OCI-LY1 (cell line): ENCODE results near the gene GATD1.

Source experiments
- H2AFZ ChIP-seq: fragments of 200-600 bp; sonication (generic), shearing (Covaris generic); 2 replicates; pipeline ENCODE4 v1.6.0; 2014; ENCODE audit warnings: antibody characterized with exemption, mild to moderate bottlenecking, low read length
- H3F3A ChIP-seq: fragments of 200-600 bp; sonication (generic), shearing (Covaris generic); 2 replicates; pipeline ENCODE4 v1.6.0; 2014; ENCODE audit warnings: mild to moderate bottlenecking, antibody characterized with exemption, low read length, moderate library complexity; ENCODE audit not compliant: insufficient read depth
- H3K27ac ChIP-seq: fragments of 200-600 bp; sonication (generic); 2 replicates; pipeline ENCODE4 v1.5.1; 2014; ENCODE audit warnings: low read length, mixed run types, mild to moderate bottlenecking, low read depth; ENCODE audit not compliant: poor library complexity, severe bottlenecking
- H3K27me3 ChIP-seq: fragments of 200-600 bp; sonication (generic); 2 replicates; pipeline ENCODE4 v1.6.0; 2014; ENCODE audit warnings: antibody characterized with exemption, mild to moderate bottlenecking, low read length, moderate library complexity; ENCODE audit not compliant: insufficient read depth
- H3K36me3 ChIP-seq: fragments of 200-600 bp; sonication (generic); 2 replicates; pipeline ENCODE4 v1.6.1; 2014; ENCODE audit warnings: mild to moderate bottlenecking, antibody characterized with exemption, low read length, moderate library complexity, mixed read lengths; ENCODE audit not compliant: insufficient read depth
- H3K4me1 ChIP-seq: fragments of 200-600 bp; sonication (generic); 2 replicates; pipeline ENCODE4 v1.5.1; 2014; ENCODE audit warnings: mild to moderate bottlenecking, low read length, moderate library complexity; ENCODE audit not compliant: insufficient read depth, severe bottlenecking
- H3K4me2 ChIP-seq: fragments of 200-600 bp; sonication (generic), shearing (Covaris generic); 2 replicates; pipeline ENCODE4 v1.6.1; 2014; ENCODE audit warnings: low read length
- H3K4me3 ChIP-seq: fragments of 200-600 bp; sonication (generic); 2 replicates; pipeline ENCODE4 v1.5.1; 2014; ENCODE audit warnings: low read length, low read depth, mild to moderate bottlenecking, mixed read lengths; ENCODE audit not compliant: poor library complexity, severe bottlenecking
- H3K79me2 ChIP-seq: fragments of 200-600 bp; shearing (Covaris generic); 2 replicates; pipeline ENCODE4 v1.6.1; 2016; ENCODE audit warnings: mixed run types, low read length, mixed read lengths; ENCODE audit not compliant: insufficient read depth
- H3K9ac ChIP-seq: fragments of 200-600 bp; sonication (generic), shearing (Covaris generic); 2 replicates; pipeline ENCODE4 v1.6.1; 2014; ENCODE audit warnings: mild to moderate bottlenecking, low read length, mixed read lengths
- H3K9me2 ChIP-seq: fragments of 200-600 bp; sonication (generic), shearing (Covaris generic); 2 replicates; pipeline ENCODE4 v1.6.1; 2014; ENCODE audit warnings: low read depth, mild to moderate bottlenecking, low read length, mixed read lengths
- H3K9me3 ChIP-seq: fragments of 200-600 bp; shearing (Covaris generic); 2 replicates; pipeline ENCODE4 v1.6.1; 2014; ENCODE audit warnings: low read length, mixed read lengths
- H4K20me1 ChIP-seq: fragments of 200-600 bp; sonication (generic), shearing (Covaris generic); 2 replicates; pipeline ENCODE4 v1.6.0; 2016; ENCODE audit warnings: mild to moderate bottlenecking, low read length; ENCODE audit not compliant: insufficient read depth
- CTCF ChIP-seq: fragments of 200-600 bp; sonication (generic), shearing (Covaris generic); IDR thresholded peaks from 2 replicates; pipeline ENCODE4 v1.5.1; 2017; ENCODE audit warnings: mild to moderate bottlenecking, antibody characterized with exemption, low read length, moderate library complexity, mixed read lengths
- EZH2 ChIP-seq: fragments of 200-600 bp; sonication (generic), shearing (Covaris generic); IDR thresholded peaks from 2 replicates; pipeline ENCODE4 v1.8.0; 2017; ENCODE audit warnings: borderline replicate concordance, mixed run types, mild to moderate bottlenecking, antibody characterized with exemption, low read length, moderate library complexity, mixed read lengths

Gene GATD1

GRCh38 chr11:727859-728748, 49.2 kb downstream of the GATD1 start:
- Histone ChIP-seq H3K4me2 (no peak overlapping the region), H3K9me3 (no peaks in the 10 kb centered on the region), H3K27me3 (peaks cover 4% of the 10 kb centered on the region; the same call in 1 of the 2 replicates), H2AFZ (no peak overlapping the region), H3K36me3 (no peaks in the 10 kb centered on the region), H3K4me1 (peaks cover 36% of the 10 kb centered on the region), H3K4me3 (no peak overlapping the region), H3K27ac (no peak overlapping the region), H4K20me1 (no peaks in the 10 kb centered on the region), H3F3A (0 out of 2 replicates have a peak, but pooled peaks cover 5% of the 10 kb centered on the region), H3K9ac (no peak overlapping the region), H3K9me2 (no peaks in the 10 kb centered on the region), H3K79me2 (no peaks in the 10 kb centered on the region)
- TF ChIP-seq CTCF (peak; percentile 97), EZH2 (no peak)

GRCh38 chr11:727281-727701, 50.0 kb downstream of the GATD1 start:
- no peak overlapping the region for H2AFZ ChIP-seq
- peak overlapping the region; percentile 57 for H3K27ac ChIP-seq
- no peaks in the 10 kb centered on the region for H4K20me1 ChIP-seq
- TF ChIP-seq CTCF = no peak
- TF ChIP-seq EZH2 = no peak
- 0 out of 2 replicates have a peak, but pooled peaks cover 5% of the 10 kb centered on the region for H3F3A ChIP-seq
- H3K9me2 ChIP-seq = no peaks in the 10 kb centered on the region
- H3K4me2 ChIP-seq = peak overlapping the region; percentile 69
- no peak overlapping the region for H3K4me3 ChIP-seq
- H3K79me2 ChIP-seq = no peaks in the 10 kb centered on the region
- H3K27me3 ChIP-seq = peaks cover 4% of the 10 kb centered on the region; the same call in 1 of the 2 replicates
- H3K9ac ChIP-seq = no peak overlapping the region; the same call in 1 of the 2 replicates
- peaks cover 40% of the 10 kb centered on the region for H3K4me1 ChIP-seq
- no peaks in the 10 kb centered on the region for H3K9me3 ChIP-seq
- H3K36me3 ChIP-seq = no peaks in the 10 kb centered on the region

- H3K4me2 ChIP-seq = peak overlapping the region; percentile 69
- TF ChIP-seq CTCF (no peak), EZH2 (no peak)
- peaks cover 47% of the 10 kb centered on the region for H3K4me1 ChIP-seq
- no peaks in the 10 kb centered on the region for H3K79me2 ChIP-seq
- H3K9me3 ChIP-seq = no peaks in the 10 kb centered on the region
- no peak overlapping the region for H2AFZ ChIP-seq
- H3K9ac ChIP-seq = peak overlapping the region; percentile 74
- no peaks in the 10 kb centered on the region for H3K9me2 ChIP-seq
- H3K27ac ChIP-seq = peak overlapping the region; percentile 57
- H3K36me3 ChIP-seq = no peaks in the 10 kb centered on the region
- peak overlapping the region; percentile 66 for H3K4me3 ChIP-seq
- H3K27me3 ChIP-seq = peaks cover 4% of the 10 kb centered on the region; the same call in 1 of the 2 replicates
- 0 out of 2 replicates have a peak, but pooled peaks cover 5% of the 10 kb centered on the region for H3F3A ChIP-seq
- H4K20me1 ChIP-seq = no peaks in the 10 kb centered on the region
Observed at GRCh38 chr11:726278-727220, 50.7 kb downstream of the GATD1 start.
